Fibroblast of lung (primary cell): ENCODE data around the gene OXCT2. TPM values are rescaled to one million over a fixed set of nuclear protein-coding genes. Genes with fewer than 3 reads are reported as not detected.

Source experiments
- DNase-seq, 2 donors: peaks; one replicate each; pipeline versions ENCODE4 v3.0.0 to v3.0.0-alpha.2; 2010; ENCODE audit warnings: low read depth in 2 of 2
- H2AFZ ChIP-seq: 2 replicates; pipeline ENCODE4 v1.5.1; 2012; ENCODE audit warnings: low read length, control low read depth, inconsistent platforms
- H3K27ac ChIP-seq: 2 replicates; pipeline ENCODE4 v1.5.1; 2011; ENCODE audit warnings: low read length, control low read depth; ENCODE audit not compliant: insufficient read depth
- H3K27me3 ChIP-seq: 2 replicates; pipeline ENCODE4 v1.5.1; 2011; ENCODE audit warnings: mild to moderate bottlenecking, low read length; ENCODE audit not compliant: control insufficient read depth, insufficient read depth
- H3K36me3 ChIP-seq: 2 replicates; pipeline ENCODE4 v1.5.1; 2011; ENCODE audit warnings: low read length; ENCODE audit not compliant: control insufficient read depth, insufficient read depth
- H3K4me1 ChIP-seq: 2 replicates; pipeline ENCODE4 v1.5.1; 2011; ENCODE audit warnings: low read length; ENCODE audit not compliant: control insufficient read depth, insufficient read depth; ENCODE audit errors: extremely low read depth
- H3K4me2 ChIP-seq: 2 replicates; pipeline ENCODE4 v1.5.1; 2011; ENCODE audit warnings: low read length, control low read depth; ENCODE audit not compliant: insufficient read depth; ENCODE audit errors: extremely low read depth
- H3K4me3 ChIP-seq, 4 experiments: fragments of 200-600 bp in 1 of 4; sonication (generic) in 1 of 4; replicated peaks in 1 of 4; 2 replicates each; pipeline ENCODE4 v1.5.1; 2011 to 2016; ENCODE audit warnings: low read length in 4 of 4, low read depth in 3 of 4, mild to moderate bottlenecking in 3 of 4, control low read depth in 2 of 4, inconsistent platforms in 1 of 4, mixed read lengths in 1 of 4; ENCODE audit not compliant: insufficient read depth in 1 of 4; ENCODE audit errors: control extremely low read depth in 1 of 4
- H3K79me2 ChIP-seq: 2 replicates; pipeline ENCODE4 v1.5.1; 2012; ENCODE audit warnings: mild to moderate bottlenecking, low read length, inconsistent platforms; ENCODE audit not compliant: control insufficient read depth, insufficient read depth
- H3K9ac ChIP-seq: 2 replicates; pipeline ENCODE4 v1.5.1; 2011; ENCODE audit warnings: mild to moderate bottlenecking, low read length, control low read depth; ENCODE audit not compliant: insufficient read depth
- H3K9me3 ChIP-seq: 2 replicates; pipeline ENCODE4 v1.5.1; 2012; ENCODE audit warnings: low read depth, low read length; ENCODE audit not compliant: control insufficient read depth, insufficient read depth
- H4K20me1 ChIP-seq: 2 replicates; pipeline ENCODE4 v1.5.1; 2011; ENCODE audit warnings: low read length; ENCODE audit not compliant: control insufficient read depth, insufficient read depth; ENCODE audit errors: extremely low read depth
- EZH2 ChIP-seq: IDR thresholded peaks from 2 replicates; pipeline ENCODE4 v1.5.1; 2012; ENCODE audit warnings: low read length, control low read depth, mild to moderate bottlenecking; ENCODE audit errors: missing control alignments
- polyA plus RNA-seq, 2 donors: library from polyadenylated mRNA; depleted of rRNA in 1 of 2; stranded (reverse) in 1 of 2; unstranded in 1 of 2; fragments of >200 nt; gene quantifications; 2 replicates each; pipeline ENCODE4 v1.2.1, GENCODE V29; 2011 to 2012; ENCODE audit warnings: missing spikeins in 1 of 2
- total RNA-seq: library from RNA; depleted of rRNA; stranded (reverse); fragments of >200 nt; gene quantifications from 2 replicates; pipeline ENCODE4 v1.2.1, GENCODE V29; 2014
- TF ChIP-seq, protein P1 (sequence below), 2 donors: IDR thresholded peaks in 1 of 2; conservative IDR thresholded peaks in 1 of 2; 1 replicate in 1 of 2; 2 replicates in 1 of 2; pipeline ENCODE4 v1.5.1; 2011 to 2012; ENCODE audit warnings: low read length in 2 of 2, control low read depth in 1 of 2, inconsistent platforms in 1 of 2, low read depth in 1 of 2, mild to moderate bottlenecking in 1 of 2

OXCT2 gene
- total and polyA plus RNA-seq, 2 donors (not counting 1 experiment from before 2014, with no cell fraction given) = 1.0 to 6.4 TPM

- no peak overlapping the region for H3K9ac ChIP-seq
- H3K4me1 ChIP-seq = no peaks in the 10 kb centered on the region
- no peak overlapping the region for H3K27ac ChIP-seq
- H2AFZ ChIP-seq = no peak overlapping the region
- peak; percentile 72 to 75 for DNase-seq
- no peaks in the 10 kb centered on the region for H4K20me1 ChIP-seq
- H3K79me2 ChIP-seq = no peaks in the 10 kb centered on the region
- H3K4me2 ChIP-seq = no peak overlapping the region
- peaks cover 4% of the 10 kb centered on the region for H3K27me3 ChIP-seq
- TF ChIP-seq, protein P1, sequence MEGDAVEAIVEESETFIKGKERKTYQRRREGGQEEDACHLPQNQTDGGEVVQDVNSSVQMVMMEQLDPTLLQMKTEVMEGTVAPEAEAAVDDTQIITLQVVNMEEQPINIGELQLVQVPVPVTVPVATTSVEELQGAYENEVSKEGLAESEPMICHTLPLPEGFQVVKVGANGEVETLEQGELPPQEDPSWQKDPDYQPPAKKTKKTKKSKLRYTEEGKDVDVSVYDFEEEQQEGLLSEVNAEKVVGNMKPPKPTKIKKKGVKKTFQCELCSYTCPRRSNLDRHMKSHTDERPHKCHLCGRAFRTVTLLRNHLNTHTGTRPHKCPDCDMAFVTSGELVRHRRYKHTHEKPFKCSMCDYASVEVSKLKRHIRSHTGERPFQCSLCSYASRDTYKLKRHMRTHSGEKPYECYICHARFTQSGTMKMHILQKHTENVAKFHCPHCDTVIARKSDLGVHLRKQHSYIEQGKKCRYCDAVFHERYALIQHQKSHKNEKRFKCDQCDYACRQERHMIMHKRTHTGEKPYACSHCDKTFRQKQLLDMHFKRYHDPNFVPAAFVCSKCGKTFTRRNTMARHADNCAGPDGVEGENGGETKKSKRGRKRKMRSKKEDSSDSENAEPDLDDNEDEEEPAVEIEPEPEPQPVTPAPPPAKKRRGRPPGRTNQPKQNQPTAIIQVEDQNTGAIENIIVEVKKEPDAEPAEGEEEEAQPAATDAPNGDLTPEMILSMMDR (conservative IDR thresholded peaks at IDR 0.05 in 1 of 2, IDR thresholded peaks at IDR 0.05 in 1 of 2; ENCODE audit: low read depth in 1 of 2, low read length in 2 of 2) = peak; percentile 80 to 81
- TF ChIP-seq EZH2 = no peak
- H3K36me3 ChIP-seq = no peaks in the 10 kb centered on the region
- H3K9me3 ChIP-seq = no peaks in the 10 kb centered on the region
- no peak overlapping the region for H3K4me3 ChIP-seq
Measured at GRCh38 chr1:39816415-39817090, 45.4 kb upstream of the OXCT2 start.

- Histone ChIP-seq H3K9ac (no peak overlapping the region), H3K4me3 (no peak overlapping the region), H3K79me2 (no peaks in the 10 kb centered on the region), H2AFZ (no peak overlapping the region), H3K4me2 (no peak overlapping the region), H4K20me1 (no peaks in the 10 kb centered on the region), H3K9me3 (no peaks in the 10 kb centered on the region), H3K36me3 (no peaks in the 10 kb centered on the region), H3K4me1 (no peaks in the 10 kb centered on the region), H3K27me3 (no peaks in the 10 kb centered on the region), H3K27ac (no peak overlapping the region)
- DNase-seq = no peak
- no peak for TF ChIP-seq EZH2
- TF ChIP-seq, protein P1 (conservative IDR thresholded peaks at IDR 0.05 in 1 of 2, IDR thresholded peaks at IDR 0.05 in 1 of 2; ENCODE audit: low read depth in 1 of 2, low read length in 2 of 2) = no peak
Measured at GRCh38 chr1:39812913-39813312, 41.8 kb upstream of the OXCT2 start.

DNA sequence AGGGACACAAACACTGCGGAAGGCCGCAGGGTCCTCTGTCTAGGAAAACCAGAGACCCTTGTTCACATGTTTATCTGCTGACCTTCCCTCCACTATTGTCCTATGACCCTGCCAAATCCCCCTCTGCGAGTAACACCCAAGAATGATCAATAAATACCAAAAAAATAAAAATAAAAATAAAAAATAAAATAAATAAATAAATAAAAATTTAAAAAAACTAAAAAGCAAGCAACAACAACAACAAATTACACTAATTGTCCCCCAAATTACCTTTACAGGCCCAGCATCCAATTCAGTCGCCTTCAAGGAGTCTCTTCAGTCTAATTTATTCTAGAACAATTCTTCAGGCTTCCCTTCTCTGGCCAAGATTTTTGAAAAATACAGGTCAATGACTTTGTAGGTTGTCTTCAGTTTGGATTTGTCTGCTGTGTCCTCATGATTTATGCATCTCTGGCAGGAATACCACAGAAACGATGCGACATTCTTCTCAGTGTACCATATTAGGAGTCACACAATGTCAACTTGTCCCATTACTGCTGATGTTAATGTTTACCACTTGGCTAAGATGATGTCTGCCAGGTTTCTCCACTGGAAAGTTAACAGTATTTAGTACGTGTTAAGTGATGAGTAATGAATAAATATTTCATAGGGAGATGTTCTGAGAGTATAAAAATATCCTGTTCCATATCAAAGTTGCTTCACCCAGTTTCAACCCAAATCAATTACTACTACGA lies 37.8 kb upstream of the OXCT2 start:
- H3K9ac ChIP-seq = no peak overlapping the region
- no peaks in the 10 kb centered on the region for H3K9me3 ChIP-seq
- no peaks in the 10 kb centered on the region for H4K20me1 ChIP-seq
- no peaks in the 10 kb centered on the region for H3K4me1 ChIP-seq
- DNase-seq = no peak
- H3K27me3 ChIP-seq = no peaks in the 10 kb centered on the region
- no peak overlapping the region for H2AFZ ChIP-seq
- H3K79me2 ChIP-seq = no peaks in the 10 kb centered on the region
- H3K27ac ChIP-seq = no peak overlapping the region
- H3K36me3 ChIP-seq = no peaks in the 10 kb centered on the region
- H3K4me3 ChIP-seq = no peak overlapping the region
- H3K4me2 ChIP-seq = no peak overlapping the region
- TF ChIP-seq, protein P1 (conservative IDR thresholded peaks at IDR 0.05 in 1 of 2, IDR thresholded peaks at IDR 0.05 in 1 of 2; ENCODE audit: low read depth in 1 of 2, low read length in 2 of 2) = no peak
- TF ChIP-seq EZH2 = no peak
